Pancreas (tissue), 10 donors: Measurements from ENCODE around the gene IGSF3. TPM values are rescaled to one million over a fixed set of nuclear protein-coding genes. Genes with fewer than 3 reads are reported as not detected.

ENCODE experiments used
- ATAC-seq, 4 donors: fragments of 200-7000 bp; cut with Tn5 transposase; one replicate each; pipeline versions ENCODE4 v1.8.0 to v1.9.1; 2020; ENCODE audit warnings: mild to moderate bottlenecking in 4 of 4, moderate library complexity in 4 of 4
- DNase-seq, 6 donors: peaks; one replicate each; pipeline ENCODE4 v3.0.0-alpha.2; 2020
- FAIRE-seq: peaks from 2 replicates; lab custom pipeline; 2012; peaks lifted over from hg19 to GRCh38; lab: Jason Lieb, UNC
- H3K27ac ChIP-seq, 4 donors: fragments of 200-600 bp; sonication (generic); 1 replicate in 3 of 4; 2 replicates in 1 of 4; pipeline versions ENCODE4 v1.5.0 to v1.8.0; 2020
- H3K27me3 ChIP-seq, 4 donors: fragments of 200-600 bp; one replicate each; pipeline ENCODE4 v1.8.0; 2021
- H3K36me3 ChIP-seq, 3 donors: fragments of 200-600 bp; sonication (generic) in 1 of 3; one replicate each; pipeline versions ENCODE4 v1.5.0 to v1.8.0; 2020 to 2021
- H3K4me1 ChIP-seq, 3 donors: fragments of 200-600 bp; one replicate each; pipeline ENCODE4 v1.8.0; 2021
- H3K4me3 ChIP-seq, 4 donors: fragments of 200-600 bp; sonication (generic) in 2 of 4; one replicate each; pipeline versions ENCODE4 v1.5.0 to v1.8.0; 2020 to 2021
- H3K9me3 ChIP-seq, 4 donors: fragments of 200-600 bp; one replicate each; pipeline ENCODE4 v1.8.0; 2021
- WGBS, 2 donors: extraction: QIAGEN DNeasy Blood & Tissue Kit; methylation state at CpG; one replicate each; pipeline ENCODE4 v1.1.7; 2013; 5-methylcytosine and 5-hydroxymethylcytosine counted together
- intact Hi-C, 3 donors: fragments of 100-400 bp; cut with DNase I; formaldehyde crosslinking; loops; one replicate each; pipeline versions ENCODE4 v1.11.1 to v1.14.2; 2022
- polyA plus RNA-seq, 2 donors: library from polyadenylated mRNA; stranded (reverse); fragments of 200-250 nt; gene quantifications; one replicate each; pipeline ENCODE4 v1.2.3, GENCODE V29; 2013
- total RNA-seq, 6 donors: library from RNA; stranded (reverse); fragmentation: NEBNext Ultra II Directional in 4 of 6; extraction: Animal tissue kit (Norgen Biotek cat#: 25700) in 4 of 6; gene quantifications; one replicate each; pipeline versions ENCODE4 v1.2.1 to v1.2.4, GENCODE V29; 2021 to 2023
- TF ChIP-seq, protein P1 (sequence below), 4 donors: fragments of 200-600 bp; sonication (generic) in 3 of 4; IDR thresholded peaks; one replicate each; pipeline versions ENCODE4 v1.5.0 to v1.8.0; 2021; ENCODE audit warnings: antibody characterized with exemption in 4 of 4
- donor health status: healthy with polysubstance abuse.
- donor health status: DM: no; HTN: no; CAD: no; lungs with moderate emphysema.
- donor health status: DM: no; HTN: no; CAD: no.
- donor health status: control.
- donor health status: control.
- donor health status: Bipolar disorder and iron deficiency.
- donor health status: DM: yes; HTN: yes; CAD: no.
- donor health status: DM: no; HTN: no; CAD: no.
- donor health status: DM: no; HTN: no; CAD: no.
- donor health status: DM: yes; HTN: yes; CAD: no.

The IGSF3 gene
- total and polyA plus RNA-seq, 8 donors, result 1.8 to 10.5 (median 2.7) TPM

DNA sequence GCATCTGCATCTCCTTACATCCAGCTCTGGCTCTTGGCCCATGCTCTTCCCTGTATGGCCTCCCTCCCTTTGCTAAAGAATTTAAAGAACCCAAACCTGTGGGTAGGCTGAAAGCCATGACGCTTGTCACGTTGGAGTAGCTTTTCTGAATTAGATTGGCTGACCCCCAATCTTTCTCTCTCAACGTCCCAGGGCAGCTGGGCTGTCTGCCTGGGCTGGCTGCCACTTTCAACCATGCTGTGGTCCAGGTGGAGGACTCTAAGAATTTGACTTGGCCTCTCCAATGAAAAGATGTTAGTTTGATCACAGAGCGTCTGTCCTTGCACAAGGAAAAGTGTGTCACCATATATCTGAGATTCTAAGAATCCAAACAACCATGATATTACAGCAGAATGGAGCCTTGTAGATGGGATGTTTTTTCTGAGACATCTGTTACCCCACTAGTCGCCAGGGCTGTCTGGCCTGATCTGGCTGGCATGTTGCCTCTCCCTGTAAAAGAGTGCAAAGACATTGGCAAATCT, 6.5 kb upstream of the IGSF3 start:
- Histone ChIP-seq H3K4me3 (no peak overlapping the region), H3K27ac (no peak overlapping the region), H3K9me3 (no peaks in the 10 kb centered on the region), H3K4me1 (no peaks in the 10 kb centered on the region), H3K36me3 (no peaks in the 10 kb centered on the region), H3K27me3 (no peaks in the 10 kb centered on the region)
- no peak for DNase-seq
- intact Hi-C loops, result no loop called here
- TF ChIP-seq, protein P1, sequence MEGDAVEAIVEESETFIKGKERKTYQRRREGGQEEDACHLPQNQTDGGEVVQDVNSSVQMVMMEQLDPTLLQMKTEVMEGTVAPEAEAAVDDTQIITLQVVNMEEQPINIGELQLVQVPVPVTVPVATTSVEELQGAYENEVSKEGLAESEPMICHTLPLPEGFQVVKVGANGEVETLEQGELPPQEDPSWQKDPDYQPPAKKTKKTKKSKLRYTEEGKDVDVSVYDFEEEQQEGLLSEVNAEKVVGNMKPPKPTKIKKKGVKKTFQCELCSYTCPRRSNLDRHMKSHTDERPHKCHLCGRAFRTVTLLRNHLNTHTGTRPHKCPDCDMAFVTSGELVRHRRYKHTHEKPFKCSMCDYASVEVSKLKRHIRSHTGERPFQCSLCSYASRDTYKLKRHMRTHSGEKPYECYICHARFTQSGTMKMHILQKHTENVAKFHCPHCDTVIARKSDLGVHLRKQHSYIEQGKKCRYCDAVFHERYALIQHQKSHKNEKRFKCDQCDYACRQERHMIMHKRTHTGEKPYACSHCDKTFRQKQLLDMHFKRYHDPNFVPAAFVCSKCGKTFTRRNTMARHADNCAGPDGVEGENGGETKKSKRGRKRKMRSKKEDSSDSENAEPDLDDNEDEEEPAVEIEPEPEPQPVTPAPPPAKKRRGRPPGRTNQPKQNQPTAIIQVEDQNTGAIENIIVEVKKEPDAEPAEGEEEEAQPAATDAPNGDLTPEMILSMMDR (IDR thresholded peaks at IDR 0.05), result no peak
- ATAC-seq, result no peak
- whole genome bisulfite sequencing, 2 donors, result 58 to 59% methylated on average over 5 of the region's 5 CpGs
- no peak for FAIRE-seq

DNA sequence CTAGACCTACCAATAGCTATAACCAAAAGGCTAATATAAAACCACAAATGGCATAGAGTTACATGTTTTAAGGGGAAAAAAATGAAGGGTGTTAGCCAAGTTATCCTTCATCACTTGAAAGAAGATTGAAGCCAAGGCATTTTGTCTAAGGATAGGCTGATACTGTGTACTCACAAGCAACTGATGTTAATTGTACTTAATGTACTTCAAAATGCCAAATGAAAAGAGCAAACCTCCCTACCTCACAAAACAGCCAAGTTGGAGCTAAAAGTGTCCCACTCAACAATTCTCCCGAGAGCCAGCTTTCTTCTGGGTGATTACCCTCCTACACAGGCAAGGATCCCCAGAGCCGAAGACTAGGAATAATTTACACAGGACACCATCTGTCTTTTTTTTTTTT, 4.4 kb upstream of the IGSF3 start:
- ATAC-seq (no peak), DNase-seq (no peak), FAIRE-seq (no peak)
- Histone ChIP-seq H3K36me3 (no peaks in the 10 kb centered on the region), H3K9me3 (no peaks in the 10 kb centered on the region), H3K4me1 (no peaks in the 10 kb centered on the region), H3K27ac (no peak overlapping the region), H3K4me3 (no peak overlapping the region), H3K27me3 (no peaks in the 10 kb centered on the region)
- TF ChIP-seq, protein P1 (IDR thresholded peaks at IDR 0.05), result no peak
- 65 to 69% methylated on average over 2 of the region's 2 CpGs for WGBS, 2 donors
- intact Hi-C loops, result no loop called here

DNA sequence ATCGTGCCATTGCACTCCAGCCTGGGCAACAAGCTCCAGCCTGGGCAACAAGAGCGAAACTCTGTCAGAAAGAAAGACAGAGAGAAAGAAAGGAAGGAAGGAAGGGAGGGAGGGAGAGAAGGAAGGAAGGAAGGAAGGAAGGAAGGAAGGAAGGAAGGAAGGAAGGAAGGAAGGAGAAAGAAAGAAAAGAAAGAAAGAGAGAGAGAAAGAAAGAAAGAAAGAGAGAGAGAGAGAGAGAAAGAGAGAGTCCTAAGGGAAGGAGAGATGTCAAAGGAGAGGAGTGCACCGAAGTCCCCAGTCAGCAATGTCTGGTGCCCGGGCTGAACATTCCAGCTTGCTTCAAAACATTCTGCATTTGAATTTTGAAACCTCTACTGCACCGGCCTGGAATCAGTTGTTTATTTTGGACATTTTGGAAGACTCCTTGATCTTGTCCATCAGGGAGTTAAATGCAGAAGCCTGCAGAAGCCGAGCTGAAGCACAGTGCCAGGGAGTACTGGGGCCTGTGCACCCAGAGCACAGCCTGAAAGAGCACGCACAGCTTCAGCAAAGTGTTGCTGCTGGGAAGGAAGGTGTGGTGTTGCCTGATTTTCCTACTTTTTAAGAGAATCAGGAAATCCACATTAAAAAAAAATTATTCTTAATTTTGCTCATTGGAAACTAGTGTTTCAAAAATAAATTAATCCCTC, 3.7 kb upstream of the IGSF3 start:
- TF ChIP-seq, protein P1 (IDR thresholded peaks at IDR 0.05), result no peak
- WGBS, 2 donors, result 77 to 80% methylated on average over 7 of the region's 7 CpGs
- ATAC-seq (no peak), FAIRE-seq (no peak), DNase-seq (no peak)
- Histone ChIP-seq H3K27ac (no peak overlapping the region), H3K4me1 (peaks cover 0 to 3% (median 0%) of the 10 kb centered on the region in 3 donors), H3K27me3 (no peaks in the 10 kb centered on the region), H3K36me3 (no peaks in the 10 kb centered on the region), H3K9me3 (no peaks in the 10 kb centered on the region), H3K4me3 (no peak overlapping the region)
- intact Hi-C loops, result no loop called here

DNA sequence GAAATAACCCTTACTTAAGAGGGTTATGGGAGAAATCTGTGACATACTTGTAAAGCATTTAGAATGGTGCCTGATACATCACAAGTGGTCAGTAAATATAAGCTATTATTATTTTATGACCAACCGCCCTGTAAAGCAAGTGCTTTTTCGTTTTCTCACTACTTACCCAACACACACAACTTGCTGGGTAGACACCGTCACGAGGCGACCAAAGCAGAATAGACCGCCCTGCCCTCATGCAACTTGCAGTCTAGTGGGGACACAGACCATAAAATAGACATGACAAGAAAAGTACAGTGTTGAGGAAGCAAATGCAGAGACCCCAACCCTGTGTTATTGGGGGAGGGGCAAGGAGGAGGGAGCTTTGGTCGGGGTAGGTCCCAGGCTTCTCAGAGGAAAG, 744 bp upstream of the IGSF3 start:
- DNase-seq (no peak), FAIRE-seq (no peak), ATAC-seq (no peak)
- H3K4me3 ChIP-seq, result no peak overlapping the region
- no peaks in the 10 kb centered on the region for H3K9me3 ChIP-seq
- TF ChIP-seq, protein P1 (IDR thresholded peaks at IDR 0.05), result no peak
- no peak overlapping the region for H3K27ac ChIP-seq
- peaks cover 0 to 3% (median 0%) of the 10 kb centered on the region in 3 donors for H3K4me1 ChIP-seq
- no peaks in the 10 kb centered on the region for H3K27me3 ChIP-seq
- intact Hi-C loops, result no loop called here
- no peaks in the 10 kb centered on the region for H3K36me3 ChIP-seq
- 89 to 93% methylated on average over 7 of the region's 7 CpGs for WGBS, 2 donors

DNA sequence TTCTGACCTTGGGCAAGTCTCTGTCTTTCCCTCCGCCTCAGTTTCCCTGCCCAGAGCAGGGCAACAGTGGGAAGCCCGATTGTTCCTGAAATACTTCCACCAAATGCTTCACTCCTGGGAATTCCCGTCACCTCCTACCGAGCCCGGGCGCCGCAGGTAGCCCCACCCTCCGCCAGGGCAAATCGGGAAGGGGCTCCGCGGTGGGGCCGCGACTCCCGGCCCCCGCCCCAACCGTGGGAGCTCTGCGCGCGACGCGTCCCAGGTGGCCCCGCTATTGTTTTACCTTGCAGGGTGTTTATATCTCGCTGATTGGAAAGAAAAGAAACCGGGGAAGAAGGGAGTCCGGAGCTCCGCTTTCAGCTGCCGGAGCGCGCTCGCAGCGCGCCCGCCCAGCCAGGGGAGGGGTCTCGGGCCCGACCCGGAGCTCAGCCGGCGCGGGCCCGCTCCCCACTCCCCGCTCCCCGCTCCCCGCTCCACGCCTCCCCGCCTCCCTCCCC, 407 bp downstream of the IGSF3 start:
- H3K36me3 ChIP-seq, result no peaks in the 10 kb centered on the region

More for the DNA sequence above, 407 bp downstream of the IGSF3 start:
- Histone ChIP-seq H3K4me3 (peak overlapping the region; percentile 41 to 79 (median 66)), H3K27ac (peak overlapping the region in 2 of 4 donors; percentile 45 to 50), H3K9me3 (no peaks in the 10 kb centered on the region), H3K4me1 (peaks cover 0 to 3% (median 0%) of the 10 kb centered on the region in 3 donors), H3K27me3 (no peaks in the 10 kb centered on the region)
- TF ChIP-seq, protein P1 (IDR thresholded peaks at IDR 0.05), result no peak
- peak in 3 of 6 donors; percentile 21 to 69 (median 60) for DNase-seq
- WGBS, 2 donors, result 0 to 3% methylated on average over 37 to 44 of the region's 45 CpGs
- intact Hi-C loops, result no loop called here
- no peak for FAIRE-seq
- peak; percentile 47 to 60 (median 55) for ATAC-seq
